ENCODE results near the gene PLEKHA1. TPM values are rescaled to one million over a fixed set of nuclear protein-coding genes. Genes with fewer than 3 reads are reported as not detected.
A peak's percentile ranks its signal among the peaks of the same experiment; 100 is the strongest.

PLEKHA1 gene
- total RNA-seq, 2 donors from 2014 or later = 7.0 to 8.7 TPM

DNA sequence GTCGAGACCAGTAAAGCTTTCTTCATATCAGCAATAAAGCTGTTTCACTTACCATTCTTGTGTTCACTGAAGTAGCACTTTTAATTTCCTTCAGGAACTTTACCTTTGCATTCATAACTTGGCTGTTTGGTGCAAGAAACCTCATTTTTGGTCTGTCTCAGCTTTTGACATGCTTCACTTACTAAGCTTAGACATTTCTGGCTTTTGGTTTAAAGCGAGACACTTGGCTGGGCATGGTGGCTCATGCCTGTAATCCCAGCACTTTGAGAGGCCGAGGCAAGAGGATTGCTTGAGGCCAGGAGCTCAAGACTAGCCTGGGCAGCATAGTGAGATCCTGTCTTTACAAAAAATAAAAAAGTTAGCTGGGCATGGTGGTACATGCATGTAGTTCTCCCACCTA is 15.8 kb downstream of the PLEKHA1 start:
- DNase-seq (ENCODE audit: low spot score in 2 of 2) (no peak), ATAC-seq (no peak)
- H3K27ac Mint-ChIP-seq = no peak overlapping the region
- peaks cover 0 to 3% of the 10 kb centered on the region in 2 donors for H3K9me3 Mint-ChIP-seq
- H3K36me3 Mint-ChIP-seq = peaks cover 12 to 18% of the 10 kb centered on the region in 2 donors

DNA sequence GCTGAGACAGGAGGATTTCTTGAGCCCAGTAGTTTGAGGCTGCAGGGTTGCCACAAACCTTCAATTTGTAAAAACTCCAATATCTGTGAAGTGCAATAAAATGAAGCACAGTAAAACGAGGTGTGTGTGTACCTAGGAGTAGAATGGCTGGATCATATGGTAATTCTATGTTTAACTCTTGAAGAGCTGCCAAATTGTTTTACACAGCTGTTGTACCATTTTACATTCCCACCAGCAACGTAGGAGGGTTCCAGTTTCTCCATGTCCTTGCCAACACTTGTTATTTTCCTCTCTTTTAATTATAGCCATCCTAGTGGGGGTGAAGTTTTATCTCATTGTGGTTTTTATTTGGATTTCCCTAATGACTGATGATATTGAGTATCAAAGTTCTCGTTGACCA is 16.2 kb downstream of the PLEKHA1 start:
- DNase-seq (ENCODE audit: low spot score in 2 of 2) (no peak), ATAC-seq (no peak)
- Mint-ChIP-seq H3K27ac (no peak overlapping the region), H3K36me3 (peaks cover 12 to 18% of the 10 kb centered on the region in 2 donors), H3K9me3 (peaks cover 0 to 3% of the 10 kb centered on the region in 2 donors)

DNA sequence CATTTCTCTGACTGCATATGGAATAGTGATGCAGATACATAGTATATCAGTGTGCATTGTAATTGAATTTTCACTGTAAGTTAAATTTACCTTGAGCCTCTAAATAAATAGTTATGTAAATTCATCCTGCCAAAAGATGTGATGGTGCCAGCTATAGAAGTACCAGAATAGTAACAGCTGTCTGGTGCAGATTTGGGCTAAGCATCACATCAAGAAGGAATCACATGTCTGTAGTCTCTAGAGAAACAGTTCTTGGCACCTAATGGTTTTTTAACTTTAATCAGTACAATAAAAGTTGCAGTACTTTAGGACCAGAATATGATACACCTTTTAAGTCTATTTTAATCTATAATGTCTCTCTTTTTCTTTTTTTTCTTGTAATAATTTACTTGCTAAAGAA is 17.4 kb downstream of the PLEKHA1 start:
- Mint-ChIP-seq H3K27ac (no peak overlapping the region), H3K36me3 (peaks cover 12 to 20% of the 10 kb centered on the region in 2 donors), H3K9me3 (peaks cover 0 to 3% of the 10 kb centered on the region in 2 donors)
- no peak for DNase-seq (ENCODE audit: low spot score in 2 of 2)
- ATAC-seq = no peak

DNA sequence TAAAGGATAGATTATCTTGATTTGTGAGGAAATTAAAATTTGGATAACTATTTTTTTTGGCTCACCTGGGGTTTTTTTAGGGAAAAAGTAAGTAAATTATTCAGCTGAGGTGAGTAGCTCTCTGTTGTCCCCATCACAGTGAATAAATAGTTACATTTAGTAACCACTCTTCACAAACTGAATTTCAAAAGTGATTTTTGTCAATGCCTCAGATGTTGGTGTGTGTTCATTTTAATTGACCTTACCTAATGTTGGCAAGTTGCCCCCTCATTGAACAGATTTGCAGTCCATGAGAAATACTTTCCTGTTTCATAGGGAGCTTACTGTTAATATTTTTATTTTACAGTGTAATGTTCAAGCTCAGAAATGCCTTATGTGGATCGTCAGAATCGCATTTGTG is 18.3 kb downstream of the PLEKHA1 start:
- ATAC-seq (no peak), DNase-seq (ENCODE audit: low spot score in 2 of 2) (no peak)
- peaks cover 0 to 3% of the 10 kb centered on the region in 2 donors for H3K9me3 Mint-ChIP-seq
- no peak overlapping the region for H3K27ac Mint-ChIP-seq
- H3K36me3 Mint-ChIP-seq = peaks cover 7 to 19% of the 10 kb centered on the region in 2 donors

DNA sequence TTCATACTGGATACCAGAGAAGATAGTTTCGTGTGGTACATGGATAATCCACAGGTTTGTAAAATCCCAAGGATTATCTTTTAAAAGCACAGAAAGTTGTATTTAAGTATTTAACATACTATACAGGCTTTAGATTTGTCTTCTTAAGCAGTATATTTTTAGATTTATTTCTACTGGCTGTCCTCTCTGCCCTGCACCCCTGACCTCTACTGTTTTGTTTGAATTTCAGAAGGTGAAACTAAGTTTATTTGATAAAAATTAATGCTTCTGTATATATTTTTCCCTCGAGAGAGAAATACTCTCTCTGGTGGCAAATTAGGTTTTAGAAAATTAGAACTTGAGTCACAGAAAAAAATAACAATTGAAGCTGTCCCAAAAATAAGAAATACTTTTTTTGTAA is 18.8 kb downstream of the PLEKHA1 start:
- ATAC-seq (no peak), DNase-seq (ENCODE audit: low spot score in 2 of 2) (no peak)
- H3K27ac Mint-ChIP-seq = no peak overlapping the region
- peaks cover 6 to 19% of the 10 kb centered on the region in 2 donors for H3K36me3 Mint-ChIP-seq
- peaks cover 0 to 3% of the 10 kb centered on the region in 2 donors for H3K9me3 Mint-ChIP-seq

DNA sequence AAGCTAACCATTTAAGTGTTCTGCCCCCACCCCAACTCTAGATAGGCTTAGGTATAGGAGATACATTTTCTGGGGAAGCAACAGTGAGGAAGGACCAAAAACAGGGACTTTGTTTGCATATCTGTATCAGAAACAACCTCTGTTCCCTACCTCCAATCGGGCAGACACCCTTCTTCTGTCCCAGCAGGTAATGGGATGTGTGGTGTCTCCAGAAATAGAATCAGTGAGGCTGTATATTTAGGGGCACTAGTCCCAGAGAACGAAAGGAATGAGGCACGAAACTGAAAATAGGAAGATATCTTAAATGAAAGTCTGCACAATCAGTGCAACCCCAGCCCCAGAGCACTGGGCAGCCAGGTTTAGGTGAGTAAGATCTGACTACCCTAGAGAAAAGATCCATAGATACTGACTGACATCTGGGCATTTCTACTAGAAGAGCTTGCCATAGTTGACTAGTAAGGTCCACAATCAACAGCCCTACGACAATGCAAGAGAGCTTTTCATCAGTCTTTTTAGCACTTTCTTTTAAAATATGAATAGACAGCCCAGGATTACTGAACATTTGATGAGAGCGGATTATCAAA is 28.1 kb downstream of the PLEKHA1 start:
- DNase-seq (ENCODE audit: low spot score in 2 of 2) = no peak
- H3K9me3 Mint-ChIP-seq = no peaks in the 10 kb centered on the region
- ATAC-seq = peak; percentile 45 to 61
- H3K27ac Mint-ChIP-seq = no peak overlapping the region
- H3K36me3 Mint-ChIP-seq = no peaks in the 10 kb centered on the region

DNA sequence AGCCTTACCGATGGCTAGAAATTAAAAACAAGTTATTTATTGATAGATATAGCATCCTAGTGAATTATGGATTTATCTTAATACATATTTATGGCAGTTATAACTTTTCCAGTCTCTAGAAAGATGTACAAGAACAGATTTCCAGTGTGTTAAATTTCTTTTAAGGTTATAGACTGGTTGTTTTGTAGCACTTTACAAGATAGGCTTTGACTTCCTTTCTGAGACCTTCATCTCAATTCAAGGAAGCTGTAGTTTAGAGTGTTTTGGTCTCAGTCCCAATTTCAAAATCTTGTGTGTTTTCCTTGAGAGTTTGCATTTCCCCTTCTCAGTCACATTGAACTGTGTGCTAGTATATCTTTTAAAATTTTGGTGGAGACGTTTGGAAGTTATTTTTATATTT is 30.1 kb downstream of the PLEKHA1 start:
- Mint-ChIP-seq H3K36me3 (no peaks in the 10 kb centered on the region), H3K27ac (no peak overlapping the region), H3K9me3 (no peaks in the 10 kb centered on the region)
- ATAC-seq (no peak), DNase-seq (ENCODE audit: low spot score in 2 of 2) (no peak)

DNA sequence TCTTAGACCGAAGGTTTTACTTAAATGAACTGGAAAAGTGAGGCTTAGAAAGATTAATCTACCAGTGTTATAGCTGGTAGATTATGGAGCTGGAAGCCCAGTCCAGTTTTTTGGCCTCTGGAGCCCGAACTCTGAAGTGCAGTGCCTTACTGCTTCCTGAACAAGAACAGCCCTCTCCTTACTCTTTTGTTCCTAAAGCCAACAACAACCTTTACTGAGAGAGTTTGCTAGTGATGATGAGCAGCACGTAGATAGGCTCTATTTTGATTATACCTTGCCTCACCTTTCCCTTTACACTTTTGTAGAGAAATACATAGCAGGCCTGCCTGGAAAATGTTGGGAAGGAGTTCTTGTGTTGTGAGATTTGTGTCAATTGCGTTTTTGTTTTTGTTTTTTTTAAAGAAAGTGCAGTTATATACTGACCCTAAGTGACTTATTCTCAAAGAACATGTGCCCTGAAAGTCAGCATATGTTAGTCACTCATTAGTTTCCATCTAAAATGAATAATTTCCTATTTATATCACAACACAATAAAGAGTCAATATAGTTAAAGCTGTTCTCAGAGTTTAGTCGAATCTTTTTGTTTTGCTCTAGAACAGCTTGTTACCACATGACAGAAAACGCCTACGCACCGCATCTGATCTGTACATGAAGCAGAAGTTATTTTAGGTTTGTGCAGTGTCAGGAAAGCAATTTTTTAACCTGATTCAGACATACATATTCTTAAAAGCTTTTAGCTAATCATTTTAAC is 33.0 kb downstream of the PLEKHA1 start:
- ATAC-seq (peak; percentile 29 to 86), DNase-seq (ENCODE audit: low spot score in 2 of 2) (peak in 1 of 2 donors; percentile 34)
- Mint-ChIP-seq H3K27ac (peak overlapping the region; percentile 12 to 76), H3K36me3 (no peaks in the 10 kb centered on the region), H3K9me3 (no peaks in the 10 kb centered on the region)

DNA sequence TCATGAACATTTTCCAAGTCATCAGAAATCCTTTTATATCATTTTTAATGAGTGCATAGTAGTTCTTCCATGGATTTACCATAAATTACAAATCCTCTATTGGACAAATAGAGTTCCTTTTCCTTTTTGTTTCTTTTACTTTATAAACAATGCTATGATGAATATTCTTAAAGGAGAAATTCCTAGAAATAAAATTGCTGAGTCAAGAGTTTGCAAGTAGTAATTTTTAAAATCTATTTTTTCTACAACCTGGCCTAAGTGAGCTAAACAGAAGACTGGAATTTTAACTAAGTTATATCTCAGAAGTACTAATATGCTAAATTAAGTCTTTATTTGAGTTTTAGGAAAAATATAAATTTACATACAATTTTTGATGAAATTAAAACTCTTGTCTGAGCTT is 38.8 kb downstream of the PLEKHA1 start:
- H3K36me3 Mint-ChIP-seq = peaks cover 0 to 24% of the 10 kb centered on the region in 2 donors
- no peaks in the 10 kb centered on the region for H3K9me3 Mint-ChIP-seq
- ATAC-seq = no peak
- H3K27ac Mint-ChIP-seq = no peak overlapping the region
- DNase-seq (ENCODE audit: low spot score in 2 of 2) = no peak

DNA sequence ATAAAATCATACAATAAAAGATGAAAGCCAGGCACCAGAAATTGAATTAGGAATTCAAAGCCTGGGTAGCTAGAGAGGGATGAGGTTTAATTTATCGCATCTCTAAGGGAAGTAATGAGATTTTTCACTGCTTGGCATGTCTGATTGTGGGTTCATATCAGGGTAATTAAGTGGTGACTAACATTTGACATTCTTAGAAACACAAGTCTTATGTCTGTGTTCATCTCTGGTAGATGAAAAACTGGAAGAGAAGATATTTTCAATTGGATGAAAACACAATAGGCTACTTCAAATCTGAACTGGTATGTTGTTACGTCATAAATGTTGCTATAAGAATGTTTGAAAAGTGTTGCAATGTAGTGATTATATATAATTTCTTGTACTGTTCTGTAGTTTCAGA is 43.2 kb downstream of the PLEKHA1 start:
- Mint-ChIP-seq H3K9me3 (no peaks in the 10 kb centered on the region), H3K27ac (no peak overlapping the region), H3K36me3 (peaks cover 10 to 35% of the 10 kb centered on the region in 2 donors)
- DNase-seq (ENCODE audit: low spot score in 2 of 2) (no peak), ATAC-seq (no peak)

DNA sequence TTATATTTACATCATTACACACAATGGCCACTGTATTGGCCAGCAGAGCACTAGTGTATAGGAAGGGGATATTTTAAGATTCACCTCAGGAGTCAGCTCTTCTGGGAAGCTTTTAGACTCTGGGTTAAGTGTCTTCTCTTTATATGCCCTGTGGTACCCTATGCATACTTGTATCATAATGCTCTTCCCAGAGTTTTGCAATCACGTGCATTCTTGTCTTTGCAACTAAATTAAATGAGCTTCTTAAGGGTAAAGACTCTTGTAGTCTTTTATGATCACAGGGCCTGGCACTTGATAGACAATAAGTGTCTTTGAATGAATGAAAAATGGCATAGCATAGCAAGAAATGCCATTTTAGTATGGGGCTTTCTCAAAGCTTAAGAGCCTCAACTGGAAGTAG is 44.5 kb downstream of the PLEKHA1 start:
- no peak for DNase-seq (ENCODE audit: low spot score in 2 of 2)
- no peak for ATAC-seq
- Mint-ChIP-seq H3K27ac (no peak overlapping the region), H3K9me3 (no peaks in the 10 kb centered on the region), H3K36me3 (peaks cover 10 to 35% of the 10 kb centered on the region in 2 donors)

DNA sequence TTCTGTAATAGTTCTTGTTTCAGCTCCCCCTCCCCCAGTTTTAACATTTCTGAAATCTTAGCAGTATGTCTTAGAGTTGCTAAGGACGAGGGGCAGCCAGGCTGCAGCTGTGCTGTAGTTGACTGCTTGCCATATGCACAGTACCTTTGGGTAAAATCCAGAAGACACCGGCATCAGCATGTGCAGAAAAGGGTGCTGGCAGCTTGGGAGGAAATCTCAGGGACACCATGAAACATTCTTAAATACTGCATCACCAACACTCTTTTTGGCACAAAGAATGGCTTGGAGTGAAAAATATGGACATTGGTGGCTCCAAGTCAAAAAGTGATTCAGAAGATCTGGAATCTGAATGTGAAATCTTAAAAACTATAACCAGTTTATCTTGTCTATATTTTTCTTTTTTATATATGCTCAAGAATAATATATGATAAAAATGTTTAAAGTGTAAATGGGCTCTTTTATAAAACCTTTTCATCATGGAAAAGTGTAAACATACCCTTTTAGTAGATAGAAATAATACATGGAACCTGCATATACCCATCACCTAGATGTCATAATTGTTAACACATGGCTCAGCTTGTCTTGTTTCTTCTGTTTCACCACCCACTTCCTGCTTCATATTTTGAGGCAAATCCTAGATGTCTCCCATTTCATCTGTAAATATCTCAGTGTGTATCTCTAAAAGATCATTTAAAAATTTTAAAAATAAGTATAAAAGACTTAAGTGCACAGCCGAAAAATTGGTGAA is 45.5 kb downstream of the PLEKHA1 start:
- ATAC-seq (no peak), DNase-seq (ENCODE audit: low spot score in 2 of 2) (no peak)
- Mint-ChIP-seq H3K27ac (peak overlapping the region in 1 of 2 donors; percentile 77), H3K9me3 (no peaks in the 10 kb centered on the region), H3K36me3 (peaks cover 10 to 35% of the 10 kb centered on the region in 2 donors)

DNA sequence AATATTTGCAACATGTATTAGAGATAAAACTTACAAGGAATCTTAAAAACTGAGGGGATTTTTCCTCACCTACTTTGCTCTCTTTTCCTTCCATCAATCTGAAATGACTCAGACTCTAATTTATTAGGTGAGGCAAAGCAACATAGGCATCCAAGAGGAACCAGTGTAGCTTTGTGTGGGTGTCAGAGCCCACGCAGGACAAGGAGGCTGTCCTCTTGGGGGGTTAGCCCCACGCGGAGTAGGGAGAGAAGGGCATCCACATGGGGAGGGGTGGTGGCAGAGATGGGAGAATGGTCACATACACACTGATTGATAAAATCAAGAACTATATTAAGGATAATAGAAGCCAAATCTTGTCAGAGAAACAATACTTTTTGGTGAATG is 46.1 kb downstream of the PLEKHA1 start:
- DNase-seq (ENCODE audit: low spot score in 2 of 2) = no peak
- H3K9me3 Mint-ChIP-seq = no peaks in the 10 kb centered on the region
- peaks cover 10 to 35% of the 10 kb centered on the region in 2 donors for H3K36me3 Mint-ChIP-seq

DNA sequence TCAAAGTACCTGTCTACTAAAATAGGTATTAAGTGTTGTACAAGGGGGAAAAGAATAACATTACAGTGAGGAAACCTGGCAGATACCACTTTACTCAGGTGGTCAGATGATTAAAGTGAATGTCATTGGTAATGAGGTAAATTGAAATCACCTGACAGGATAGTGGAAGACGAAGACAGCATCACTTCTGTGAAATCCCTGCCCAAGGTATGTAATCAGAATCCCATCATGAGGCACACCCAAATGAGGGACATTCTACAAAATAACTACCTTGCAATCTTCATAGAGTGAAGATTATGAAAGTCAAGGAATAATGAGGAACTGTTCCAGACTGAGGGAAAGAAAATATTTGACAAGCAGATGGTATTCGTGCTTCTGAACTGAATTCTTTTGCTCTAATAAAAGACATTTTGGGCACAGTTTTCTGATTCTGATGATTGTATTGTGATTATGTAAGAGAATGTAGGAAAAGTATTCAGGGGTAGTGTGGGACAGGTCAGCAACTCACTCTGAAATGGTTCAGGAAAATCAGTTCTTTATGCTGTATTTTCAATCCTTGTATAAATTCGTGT is 46.6 kb downstream of the PLEKHA1 start:
- DNase-seq (ENCODE audit: low spot score in 2 of 2) (no peak), ATAC-seq (no peak)
- H3K27ac Mint-ChIP-seq = peak overlapping the region in 1 of 2 donors; percentile 77
- H3K36me3 Mint-ChIP-seq = peaks cover 10 to 33% of the 10 kb centered on the region in 2 donors
- H3K9me3 Mint-ChIP-seq = no peaks in the 10 kb centered on the region

More for the DNA sequence above, 46.1 kb downstream of the PLEKHA1 start:
- ATAC-seq = no peak
- H3K27ac Mint-ChIP-seq = peak overlapping the region in 1 of 2 donors; percentile 77

DNA sequence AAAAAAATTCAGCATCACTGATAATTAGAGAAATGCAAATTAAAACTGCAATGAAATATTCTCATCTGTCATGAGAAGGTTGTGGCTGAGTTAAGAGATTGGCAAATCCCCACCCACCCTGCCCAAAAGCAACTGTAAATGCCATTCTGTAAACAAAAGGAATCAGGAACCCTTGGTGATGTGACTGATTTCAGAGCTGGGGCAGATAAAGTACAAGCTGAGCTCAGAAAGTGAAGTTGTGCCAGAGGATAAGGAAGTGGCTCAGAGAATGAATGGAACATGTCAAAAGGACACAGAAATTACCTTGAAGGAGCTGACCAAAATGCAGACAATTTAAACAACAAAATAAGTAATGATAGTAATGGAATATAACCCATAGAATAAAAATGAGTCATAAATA is 47.2 kb downstream of the PLEKHA1 start:
- peak overlapping the region in 1 of 2 donors; percentile 77 for H3K27ac Mint-ChIP-seq
- DNase-seq (ENCODE audit: low spot score in 2 of 2) (no peak), ATAC-seq (no peak)
- H3K9me3 Mint-ChIP-seq = no peaks in the 10 kb centered on the region
- peaks cover 10 to 27% of the 10 kb centered on the region in 2 donors for H3K36me3 Mint-ChIP-seq

DNA sequence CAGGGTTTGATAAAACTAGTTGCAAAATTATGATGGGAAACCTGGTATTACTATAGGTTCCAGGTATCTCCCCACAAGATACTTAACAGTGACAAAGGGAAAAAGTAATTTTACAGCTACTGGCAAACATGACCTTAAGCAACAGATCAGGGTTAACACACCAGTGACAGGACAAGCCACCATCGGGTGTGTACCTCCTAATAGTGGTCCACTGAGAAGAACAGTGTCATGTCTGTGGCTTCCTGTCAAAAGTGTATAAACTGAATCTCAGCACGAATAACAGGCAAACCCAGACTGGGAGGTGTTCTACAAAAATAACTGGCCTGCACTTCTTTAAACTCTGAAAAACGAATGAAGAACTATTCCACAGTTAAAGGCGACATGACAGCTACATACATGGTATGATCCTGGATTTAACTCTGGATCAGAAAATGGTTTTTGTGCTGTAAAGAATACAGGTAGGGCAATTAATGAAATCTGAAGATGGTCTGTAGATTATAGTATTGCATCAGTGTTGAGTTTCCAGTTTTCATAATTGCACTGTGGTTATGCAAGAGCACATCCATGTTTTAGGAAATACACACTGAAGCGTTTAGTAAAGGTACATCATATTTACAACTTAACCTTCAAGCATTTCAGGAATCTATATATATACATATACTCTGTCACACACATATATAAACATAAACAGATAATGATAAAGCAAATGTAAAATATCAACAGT is 47.9 kb downstream of the PLEKHA1 start:
- ATAC-seq (peak; percentile 43 to 79), DNase-seq (ENCODE audit: low spot score in 2 of 2) (no peak)
- Mint-ChIP-seq H3K36me3 (peaks cover 10 to 20% of the 10 kb centered on the region in 2 donors), H3K9me3 (no peaks in the 10 kb centered on the region), H3K27ac (peak overlapping the region in 1 of 2 donors; percentile 9)

All from activated naive CD4-positive, alpha-beta T cell treated with anti-CD3 and anti-CD28 coated beads, Interleukin-2, amount 50 U/mL, for 72 hours (primary cell).